DMS114 treated with DMSO at 0.1 percent for 48 hours (cell line): ENCODE data around the gene BFAR.
"Not testable (repeated sequence)": the region's sequence is repeated elsewhere in the genome, so short reads cannot be mapped to it uniquely, and the experiment has no call there.

ENCODE experiments used
- DNase-seq: peaks from one replicate; lab custom pipeline; 2025; ENCODE audit not compliant: unreplicated experiment; lab: John Stamatoyannopoulos, UW

BFAR gene, protein sequence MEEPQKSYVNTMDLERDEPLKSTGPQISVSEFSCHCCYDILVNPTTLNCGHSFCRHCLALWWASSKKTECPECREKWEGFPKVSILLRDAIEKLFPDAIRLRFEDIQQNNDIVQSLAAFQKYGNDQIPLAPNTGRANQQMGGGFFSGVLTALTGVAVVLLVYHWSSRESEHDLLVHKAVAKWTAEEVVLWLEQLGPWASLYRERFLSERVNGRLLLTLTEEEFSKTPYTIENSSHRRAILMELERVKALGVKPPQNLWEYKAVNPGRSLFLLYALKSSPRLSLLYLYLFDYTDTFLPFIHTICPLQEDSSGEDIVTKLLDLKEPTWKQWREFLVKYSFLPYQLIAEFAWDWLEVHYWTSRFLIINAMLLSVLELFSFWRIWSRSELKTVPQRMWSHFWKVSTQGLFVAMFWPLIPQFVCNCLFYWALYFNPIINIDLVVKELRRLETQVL

DNA sequence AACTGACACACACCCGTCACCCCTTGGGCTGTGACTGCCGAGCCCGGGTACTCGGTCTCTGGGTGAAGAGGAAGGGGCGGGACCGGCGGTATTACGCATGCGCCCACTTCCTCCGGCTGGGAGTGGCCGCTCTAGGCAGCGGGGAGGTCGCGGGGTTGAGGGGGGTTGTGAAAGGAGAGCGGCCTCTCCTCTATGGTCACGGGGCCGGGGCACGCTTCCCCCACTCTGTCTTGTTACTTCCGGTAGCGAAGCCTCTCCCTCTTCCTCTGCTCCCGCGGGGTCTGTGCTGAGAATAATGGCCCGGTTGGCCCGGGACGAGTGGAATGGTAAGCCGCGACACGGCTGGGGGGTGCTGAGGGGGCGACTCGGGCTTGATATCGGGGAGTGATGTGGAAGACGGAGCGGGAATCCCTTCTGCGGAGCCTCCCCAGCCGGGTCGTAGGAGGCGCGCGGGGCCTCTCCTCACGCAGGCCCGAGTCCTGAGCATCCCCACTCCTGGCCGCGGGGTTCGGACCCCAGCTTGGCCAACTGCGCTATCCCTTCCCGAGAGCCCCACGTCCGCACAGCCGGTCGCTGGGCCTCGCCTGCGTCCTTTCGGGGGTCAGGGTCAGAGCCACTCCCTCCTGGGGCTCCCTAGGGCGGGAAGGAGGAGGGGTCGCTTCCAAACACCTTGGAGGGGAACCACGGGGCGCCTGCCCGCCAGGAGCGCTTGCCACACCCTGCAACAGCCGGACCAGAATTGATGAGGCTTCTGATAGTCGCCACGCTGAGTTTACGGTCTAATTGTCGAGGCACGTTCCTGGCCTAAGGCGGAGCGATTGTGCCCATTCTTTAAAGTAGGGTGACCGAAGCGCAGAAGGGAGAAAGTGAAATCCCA, at the start of gene BFAR:
Gene BFAR, plus strand, starts transcription at position 259 of the 877 bp plus-strand sequence. CDS start 11,396 bp downstream, outside the sequence.
- peak; percentile 78 for DNase-seq

GRCh38 chr16:14585287-14585686, 47.5 kb upstream of the BFAR start:
- DNase-seq, result no peak

GRCh38 chr16:14586637-14587305, 46.0 kb upstream of the BFAR start:
- DNase-seq, result no peak

GRCh38 chr16:14600164-14600563, 32.6 kb upstream of the BFAR start:
- peak; percentile 21 for DNase-seq

GRCh38 chr16:14602443-14602963, 30.2 kb upstream of the BFAR start:
- no peak for DNase-seq

GRCh38 chr16:14606102-14606501, 26.6 kb upstream of the BFAR start:
- no peak for DNase-seq

DNA sequence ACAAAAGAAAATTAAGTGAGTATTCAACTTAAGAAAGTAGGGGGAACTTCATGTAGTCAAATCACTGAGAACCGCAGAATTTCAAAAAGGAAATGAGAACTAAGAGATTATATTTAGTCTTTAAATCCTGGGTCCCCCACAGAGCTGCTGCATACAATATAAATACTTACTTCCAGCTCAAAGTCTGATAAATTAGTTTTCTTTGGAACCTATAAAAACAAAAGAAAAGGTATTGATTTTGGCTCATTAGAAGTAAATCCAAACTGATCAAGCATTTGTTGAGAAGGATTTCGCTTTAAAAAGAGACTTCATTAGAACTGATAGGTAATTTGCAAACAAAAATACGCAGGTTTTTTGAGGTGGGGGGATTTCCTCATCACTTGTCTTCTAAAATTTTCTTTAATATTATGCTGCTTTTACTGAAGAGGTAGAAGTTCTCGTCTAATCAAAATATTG, 24.6 kb upstream of the BFAR start:
- DNase-seq, result no peak

- DNase-seq, result no peak
Observed at GRCh38 chr16:14608604-14609003, 24.1 kb upstream of the BFAR start.

GRCh38 chr16:14609716-14610115, 23.0 kb upstream of the BFAR start:
- no peak for DNase-seq

GRCh38 chr16:14611660-14612059, 21.1 kb upstream of the BFAR start:
- DNase-seq, result no peak

GRCh38 chr16:14613991-14614390, 18.8 kb upstream of the BFAR start:
- no peak for DNase-seq

DNA sequence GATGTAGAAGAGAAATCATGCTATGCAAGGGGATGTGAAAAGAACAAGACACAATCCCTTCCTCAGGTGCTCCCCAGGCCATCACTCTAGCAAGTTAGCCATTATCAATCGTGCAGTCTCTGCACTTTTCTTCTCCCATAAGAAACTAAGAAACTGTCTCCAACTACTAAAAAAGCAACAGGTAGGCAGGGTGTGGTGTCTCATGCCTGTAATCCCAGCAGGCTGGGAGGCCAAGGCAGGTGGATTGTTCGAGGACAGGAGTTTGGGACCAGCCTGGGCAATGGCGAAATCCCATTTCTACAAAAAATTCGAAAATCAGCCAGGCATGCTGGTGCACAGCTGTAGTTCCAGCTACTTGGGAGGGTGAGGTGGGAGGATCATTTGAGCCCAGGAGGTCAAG, 16.5 kb upstream of the BFAR start:
- no peak for DNase-seq

DNA sequence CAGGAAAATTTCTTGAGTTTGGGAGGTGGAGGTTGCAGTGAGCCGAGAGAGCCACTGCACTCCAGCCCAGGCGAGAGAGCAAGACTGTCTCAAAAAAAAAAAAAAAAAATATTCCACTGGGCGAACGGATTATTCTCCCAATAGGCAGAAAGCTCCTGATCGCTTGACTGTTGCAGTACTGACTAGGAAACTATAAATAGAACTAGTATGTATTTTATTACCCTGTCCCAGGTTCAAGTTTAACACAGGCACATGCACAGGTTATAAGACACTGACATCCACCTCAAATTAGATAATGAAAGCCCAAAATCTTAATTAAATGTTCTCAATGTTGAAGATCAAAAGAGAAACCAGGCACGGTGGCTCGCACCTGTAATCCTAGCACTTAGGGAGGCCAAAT, 14.2 kb upstream of the BFAR start:
- no peak for DNase-seq

DNA sequence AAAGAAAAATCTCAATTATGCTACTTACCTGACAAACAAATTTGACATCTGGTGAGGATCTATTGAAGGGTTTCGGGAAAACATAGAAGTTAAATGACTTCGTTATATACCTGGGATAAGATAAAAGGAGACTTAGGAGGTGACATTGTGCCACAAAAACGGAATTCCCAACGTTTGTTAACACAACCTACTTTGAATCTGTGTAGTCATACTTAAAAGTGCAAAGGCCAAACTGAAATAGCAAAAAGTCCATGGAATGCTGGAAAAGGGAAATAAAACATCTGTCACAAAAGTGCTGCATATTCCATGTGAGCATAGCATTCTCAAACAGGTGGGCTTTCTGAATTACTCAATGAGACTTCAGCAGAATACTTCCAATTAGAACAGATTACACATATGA, 5.7 kb upstream of the BFAR start:
- DNase-seq, result no peak

DNA sequence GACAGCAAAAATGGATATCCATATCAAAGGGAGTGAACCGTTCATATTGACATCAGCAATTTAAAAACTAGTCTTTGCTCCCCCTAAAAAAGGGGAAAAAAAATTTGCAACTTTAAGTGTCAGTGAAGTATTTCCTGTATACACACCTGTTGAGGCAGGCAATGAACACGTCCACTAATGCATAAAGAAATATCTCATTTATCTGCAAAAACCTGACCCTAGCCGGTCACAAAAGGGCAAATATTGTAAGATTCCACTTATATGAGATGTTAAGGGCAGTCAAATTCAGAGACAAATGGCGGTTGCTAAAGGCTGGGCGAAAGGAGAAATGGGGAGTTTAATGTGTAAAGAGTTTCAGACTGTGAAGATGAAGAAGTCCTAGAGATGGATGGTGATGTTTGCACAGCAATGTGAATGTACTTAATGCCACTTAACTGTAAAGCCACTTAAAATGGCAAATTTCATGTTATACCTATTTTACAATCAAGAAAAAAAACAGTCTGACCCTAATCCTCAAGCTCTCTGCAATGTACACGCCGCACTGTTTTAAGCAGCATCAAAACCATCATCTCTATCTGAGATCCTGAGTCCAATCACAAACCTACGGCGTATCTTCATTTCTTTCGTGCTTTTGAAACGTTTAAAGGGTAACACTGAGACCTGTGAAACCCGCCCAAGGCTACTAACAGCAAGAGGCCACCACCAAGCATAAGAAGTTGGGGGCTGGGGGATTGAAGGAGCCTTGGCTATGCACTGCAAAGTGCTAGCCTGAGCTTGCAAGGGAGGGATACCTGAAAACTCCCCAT, 3.7 kb upstream of the BFAR start:
- no peak for DNase-seq

GRCh38 chr16:14629612-14629918, 3.2 kb upstream of the BFAR start:
- no peak for DNase-seq

DNA sequence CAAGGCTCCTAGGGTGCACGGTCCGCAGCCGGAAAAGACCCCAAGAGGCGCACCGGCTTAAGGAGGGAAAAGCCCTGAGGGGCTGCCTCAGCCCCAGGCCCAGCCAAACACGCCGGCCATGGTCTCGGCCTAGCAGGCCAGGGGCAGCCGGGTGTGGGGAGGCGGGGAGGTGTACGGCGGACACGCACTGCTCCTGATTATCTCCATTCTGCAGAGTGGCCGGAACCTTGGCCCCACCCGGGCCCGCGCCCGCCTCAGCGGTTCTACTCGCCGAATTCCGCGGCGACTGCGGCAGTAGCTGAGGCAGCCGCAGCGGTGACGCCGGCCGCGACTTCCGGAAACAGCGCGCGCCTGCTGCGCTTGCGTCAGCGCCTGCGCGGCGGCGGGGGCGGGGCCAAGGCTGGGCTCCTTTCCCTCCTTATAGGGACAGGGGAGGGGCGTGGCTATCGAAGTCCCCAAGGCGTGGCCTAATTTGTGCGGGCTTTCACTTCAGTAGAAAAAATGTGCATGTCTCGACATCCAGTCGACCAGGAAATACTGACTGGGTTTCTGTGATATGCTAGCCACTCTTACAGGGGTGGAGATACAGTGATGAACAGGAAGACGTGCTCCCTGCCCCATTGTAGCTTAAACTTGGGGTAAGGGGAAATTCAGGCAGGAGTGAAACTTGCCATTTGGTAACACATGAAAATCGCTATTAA, 2.7 kb upstream of the BFAR start, which contains the start of gene PARN:
Gene PARN, minus strand, starts transcription at position 342 of the 701 bp plus-strand sequence. Its CDS starts 135 bp downstream, at position 207.
- DNase-seq, result peak; percentile 90

GRCh38 chr16:14630620-14631330, 2.0 kb upstream of the BFAR start:
- DNase-seq, result not testable (repeated sequence)

DNA sequence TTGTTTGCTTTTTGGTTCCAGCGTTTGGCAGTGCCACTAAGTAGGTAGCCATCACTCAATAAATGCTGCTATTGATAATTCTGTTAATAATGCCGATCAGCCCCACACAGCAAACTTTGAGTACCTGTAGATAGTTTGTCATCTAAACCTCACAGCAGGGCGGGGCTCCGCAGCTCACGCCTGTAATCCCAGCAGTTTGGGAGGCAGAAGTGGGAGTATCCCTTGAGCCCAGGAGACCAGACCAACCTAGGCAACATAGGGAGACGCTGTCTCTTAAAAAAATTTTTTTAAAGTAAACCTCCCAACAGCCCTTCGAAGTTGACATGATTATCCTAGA, 1.6 kb downstream of the BFAR start:
- DNase-seq, result no peak
